GM12865 (cell line): ENCODE data around the gene SHISA4.
"Not testable (repeated sequence)": the region's sequence is repeated elsewhere in the genome, so short reads cannot be mapped to it uniquely, and the experiment has no call there.

Experiments
- DNase-seq: peaks from one replicate; pipeline ENCODE4 v3.0.0; 2010; ENCODE audit warnings: low read depth
- H3K4me3 ChIP-seq: 2 replicates; pipeline ENCODE4 v1.5.1; 2011; ENCODE audit warnings: mild to moderate bottlenecking, low read depth, low read length, control low read depth
- CTCF ChIP-seq: IDR thresholded peaks from 2 replicates; pipeline ENCODE4 v1.5.1; 2011; ENCODE audit warnings: low read length, control low read depth, low read depth, inconsistent platforms; ENCODE audit not compliant: insufficient read depth; ENCODE audit errors: missing control alignments

The SHISA4 gene

GRCh38 chr1:201888282-201889089 lies at the start of gene SHISA4:
Gene SHISA4 (plus strand): TSS chr1:201888898. CDS start chr1:201888995, 97 bp downstream.
- no peak within 1 kb of the TSS for H3K4me3 ChIP-seq
- DNase-seq, result no peak
- no peak for TF ChIP-seq CTCF

GRCh38 chr1:201839089-201839488 lies 49.6 kb upstream of the SHISA4 start:
- not testable (repeated sequence) for DNase-seq, H3K4me3 ChIP-seq

GRCh38 chr1:201840055-201840454 lies 48.6 kb upstream of the SHISA4 start:
- DNase-seq, result no peak
- no peak for TF ChIP-seq CTCF
- H3K4me3 ChIP-seq, result no peak overlapping the region

GRCh38 chr1:201840490-201840889 lies 48.2 kb upstream of the SHISA4 start:
- no peak for DNase-seq
- no peak overlapping the region for H3K4me3 ChIP-seq
- TF ChIP-seq CTCF, result no peak

- DNase-seq, result no peak
- no peak for TF ChIP-seq CTCF
- H3K4me3 ChIP-seq, result no peak overlapping the region
Observed at GRCh38 chr1:201841265-201841912, 47.3 kb upstream of the SHISA4 start.

- no peak for DNase-seq
- H3K4me3 ChIP-seq, result no peak overlapping the region
- no peak for TF ChIP-seq CTCF
Observed at GRCh38 chr1:201842472-201843027, 46.1 kb upstream of the SHISA4 start.

- TF ChIP-seq CTCF, result no peak
- no peak overlapping the region for H3K4me3 ChIP-seq
- DNase-seq, result no peak
Observed at GRCh38 chr1:201845331-201846083, 43.2 kb upstream of the SHISA4 start.
